HepG2 (cell line): ENCODE results near the gene ROBO2. TPM values are rescaled to one million over a fixed set of nuclear protein-coding genes. Genes with fewer than 3 reads are reported as not detected.

ENCODE experiments used
- ATAC-seq: fragments of 200-7000 bp; cut with Tn5 transposase; 3 replicates; pipeline ENCODE4 v1.9.1; 2020; ENCODE audit warnings: mild to moderate bottlenecking, moderate library complexity
- BruUV-seq: library from RNA; stranded (reverse); fragments of 400-500 nt; replicated peaks from 2 replicates; lab custom pipeline; 2021; lab: Mats Ljungman, UMichigan
- CTCF ChIA-PET: fragments of 300-600 bp; formaldehyde crosslinking; extraction: SDS; loops from one replicate; lab custom pipeline; 2021; ENCODE audit warnings: low total read pairs, inconsistent platforms, low intra/inter-chr PET ratio; lab: Yijun Ruan, JAX
- POLR2A ChIA-PET: fragments of 350-600 bp; sonication (Branson Sonifier 250); formaldehyde crosslinking; loops from one replicate; lab custom pipeline; 2020; ENCODE audit warnings: antibody characterized with exemption, inconsistent platforms; lab: Yijun Ruan, JAX
- DNase-seq: peaks from one replicate; pipeline ENCODE4 v3.0.0-alpha.2; 2015; ENCODE audit warnings: low spot score
- FAIRE-seq: peaks from 3 replicates; lab custom pipeline; 2011; peaks lifted over from hg19 to GRCh38; lab: Jason Lieb, UNC
- H2AFZ ChIP-seq: one replicate; pipeline ENCODE4 v1.6.1; 2011; ENCODE audit warnings: low read length, inconsistent platforms
- H3K27ac ChIP-seq: fragments of 300-600 bp; 3 replicates; pipeline ENCODE4 v1.8.0; 2011; ENCODE audit warnings: mixed run types, mild to moderate bottlenecking, mixed read lengths, low read length, inconsistent platforms; ENCODE audit not compliant: insufficient read depth; ENCODE audit errors: extremely low read length
- H3K27me3 ChIP-seq, 2 experiments: fragments of 200-600 bp in 1 of 2; 2 replicates in 1 of 2; 3 replicates in 1 of 2; pipeline versions ENCODE4 v1.6.0 to v1.8.0; 2011; ENCODE audit warnings: low read length in 2 of 2, mild to moderate bottlenecking in 2 of 2, moderate library complexity in 2 of 2, inconsistent platforms in 1 of 2; ENCODE audit not compliant: insufficient read depth in 2 of 2, control insufficient read depth in 1 of 2
- H3K36me3 ChIP-seq, 2 experiments: fragments of 200-600 bp in 1 of 2; replicated peaks in 1 of 2; 2 replicates in 1 of 2; 3 replicates in 1 of 2; pipeline versions ENCODE4 v1.5.1 to v1.8.0; 2011; ENCODE audit warnings: low read length in 2 of 2, inconsistent platforms in 1 of 2; ENCODE audit not compliant: insufficient read depth in 2 of 2, control insufficient read depth in 1 of 2
- H3K4me1 ChIP-seq: 2 replicates; pipeline ENCODE4 v1.5.1; 2012; ENCODE audit warnings: low read length, inconsistent platforms; ENCODE audit not compliant: insufficient read depth
- H3K4me2 ChIP-seq: 2 replicates; pipeline ENCODE4 v1.6.0; 2011; ENCODE audit warnings: low read depth, low read length, inconsistent platforms
- H3K4me3 ChIP-seq, 3 experiments: fragments of 200-600 bp in 1 of 3; sonication (generic), shearing (Covaris generic) in 1 of 3; replicated peaks in 1 of 3; 2 replicates each; pipeline ENCODE4 v1.5.1; 2011 to 2016; ENCODE audit warnings: low read length in 3 of 3, inconsistent platforms in 2 of 3, low read depth in 2 of 3, mild to moderate bottlenecking in 2 of 3, control low read depth in 1 of 3, mixed read lengths in 1 of 3; ENCODE audit not compliant: insufficient read depth in 1 of 3
- H3K79me2 ChIP-seq: one replicate; pipeline ENCODE4 v1.6.1; 2011; ENCODE audit warnings: low read length, inconsistent platforms; ENCODE audit not compliant: insufficient read depth
- H3K9ac ChIP-seq: 2 replicates; pipeline ENCODE4 v1.6.0; 2011; ENCODE audit warnings: mild to moderate bottlenecking, low read depth, low read length, inconsistent platforms; ENCODE audit not compliant: insufficient read depth
- H3K9me3 ChIP-seq: 2 replicates; pipeline ENCODE4 v1.5.1; 2012; ENCODE audit warnings: mild to moderate bottlenecking, low read length
- H4K20me1 ChIP-seq: 2 replicates; pipeline ENCODE4 v1.6.0; 2011; ENCODE audit warnings: inconsistent platforms, mild to moderate bottlenecking, low read length, moderate library complexity; ENCODE audit not compliant: insufficient read depth
- ARID2 ChIP-seq: sonication (generic); formaldehyde crosslinking; IDR thresholded peaks from 2 replicates; pipeline ENCODE4 v1.8.1; 2022; ENCODE audit warnings: mild to moderate bottlenecking, missing genetic modification reagents, borderline replicate concordance
- ARNT2 ChIP-seq: sonication (generic); formaldehyde crosslinking; IDR thresholded peaks from 2 replicates; pipeline ENCODE4 v1.8.0; 2022; ENCODE audit warnings: mild to moderate bottlenecking, low read depth, missing genetic modification reagents, moderate library complexity
- BRCA1 ChIP-seq: sonication (generic); formaldehyde crosslinking; IDR thresholded peaks from 2 replicates; pipeline ENCODE4 v1.4.0; 2020; ENCODE audit warnings: missing genetic modification reagents
- CENPX ChIP-seq: sonication (generic); formaldehyde crosslinking; IDR thresholded peaks from 2 replicates; pipeline ENCODE4 v1.9.0; 2021; ENCODE audit warnings: mild to moderate bottlenecking, missing genetic modification reagents, moderate library complexity
- E2F1 ChIP-seq: sonication (generic); formaldehyde crosslinking; IDR thresholded peaks from 2 replicates; pipeline ENCODE4 v1.5.0; 2020; ENCODE audit warnings: missing genetic modification reagents
- HDAC6 ChIP-seq: fragments of 200-600 bp; sonication (generic); IDR thresholded peaks from 2 replicates; pipeline ENCODE4 v1.7.0; 2017; ENCODE audit warnings: mild to moderate bottlenecking, antibody characterized with exemption, low read length, low read depth
- HIVEP1 ChIP-seq: sonication (generic); formaldehyde crosslinking; IDR thresholded peaks from 2 replicates; pipeline ENCODE4 v1.4.0; 2020; ENCODE audit warnings: mild to moderate bottlenecking, missing genetic modification reagents
- KDM3A ChIP-seq: IDR thresholded peaks from 2 replicates; pipeline ENCODE4 v1.6.1; 2018; ENCODE audit warnings: low read depth, missing compliant biosample characterization
- MAFF ChIP-seq: IDR thresholded peaks from 2 replicates; pipeline ENCODE4 v1.6.1; 2011; ENCODE audit warnings: low read depth, low read length, improper control_type of control experiment
- NFYB ChIP-seq: sonication (generic); formaldehyde crosslinking; IDR thresholded peaks from 2 replicates; pipeline ENCODE4 v1.4.0; 2020; ENCODE audit warnings: missing genetic modification reagents
- NR0B2 ChIP-seq: sonication (generic); formaldehyde crosslinking; IDR thresholded peaks from 2 replicates; pipeline ENCODE4 v1.4.0; 2020; ENCODE audit warnings: mild to moderate bottlenecking, missing genetic modification reagents
- STAT5B ChIP-seq: sonication (generic); formaldehyde crosslinking; IDR thresholded peaks from 2 replicates; pipeline ENCODE4 v1.4.0; 2020; ENCODE audit warnings: missing genetic modification reagents
- USF2 ChIP-seq, 2 experiments: sonication (generic) in 1 of 2; formaldehyde crosslinking in 1 of 2; IDR thresholded peaks; 2 replicates each; pipeline versions ENCODE4 v1.5.1 to v1.6.1; 2011 to 2020; ENCODE audit warnings: borderline replicate concordance in 1 of 2, low read depth in 1 of 2, low read length in 1 of 2, mild to moderate bottlenecking in 1 of 2, missing genetic modification reagents in 1 of 2, moderate library complexity in 1 of 2
- ZFX ChIP-seq: sonication (generic); formaldehyde crosslinking; IDR thresholded peaks from 2 replicates; pipeline ENCODE4 v1.4.0; 2020; ENCODE audit warnings: mild to moderate bottlenecking, low read depth, missing genetic modification reagents, moderate library complexity
- ZIK1 ChIP-seq: sonication (generic); formaldehyde crosslinking; IDR thresholded peaks from 2 replicates; pipeline ENCODE4 v1.5.0; 2020; ENCODE audit warnings: mild to moderate bottlenecking, low read depth, missing genetic modification reagents, borderline replicate concordance
- ZNF17 ChIP-seq: sonication (generic); formaldehyde crosslinking; IDR thresholded peaks from 2 replicates; pipeline ENCODE4 v1.5.0; 2020; ENCODE audit warnings: mild to moderate bottlenecking, missing genetic modification reagents
- WGBS: methylation state at CpG from one replicate; pipeline ENCODE4 v1.1.6; 2017; ENCODE audit warnings: low lambda C conversion rate; 5-methylcytosine and 5-hydroxymethylcytosine counted together
- in situ Hi-C: cut with HindIII; loops from 2 replicates; pipeline ENCODE4 v1.10.0; 2017; ENCODE audit warnings: low pct_unique_long_range_greater_than_20kb; ENCODE audit not compliant: extremely low pct_ligation_motif_present
- intact Hi-C: fragments of 100-400 bp; cut with micrococcal nuclease; formaldehyde crosslinking; loops from one replicate; pipeline ENCODE4 v1.10.0; 2022; ENCODE audit not compliant: unreplicated experiment
- polyA plus RNA-seq, 8 experiments: library from polyadenylated mRNA; depleted of rRNA in 3 of 8; stranded (reverse) in 7 of 8; unstranded in 1 of 8; fragments of >200 nt; fragmentation: Illumina TruSeq in 4 of 8; extraction: Trizol in 4 of 8; gene quantifications; 2 replicates each; pipeline versions ENCODE4 v1.2.1 to v1.2.3, GENCODE V29; 2011 to 2016; ENCODE audit warnings: low read depth in 4 of 8, missing spikeins in 1 of 8, mixed read lengths in 1 of 8; ENCODE audit not compliant: insufficient read depth in 1 of 8
- total RNA-seq, 5 experiments: library from RNA; depleted of rRNA; stranded (reverse); fragments of >200 nt; fragmentation: Illumina TruSeq; extraction: Trizol; gene quantifications; 2 replicates each; pipeline ENCODE4 v1.2.3, GENCODE V29; 2016; ENCODE audit warnings: low read depth in 1 of 5

ROBO2 gene
- total and polyA plus RNA-seq, 2 of the 13 experiments (the other 11 are each of a cell fraction or from before 2014, with no cell fraction given): not detected

GRCh38 chr3:77342027-77342426 is 302.1 kb downstream of the ROBO2 start:
- no peak for DNase-seq
- H3K27ac ChIP-seq: no peak overlapping the region
- H3K27me3 ChIP-seq: no peaks in the 10 kb centered on the region
- no peaks in the 10 kb centered on the region for H3K36me3 ChIP-seq
- no peaks in the 10 kb centered on the region for H3K9me3 ChIP-seq
- H3K9ac ChIP-seq: no peak overlapping the region
- no peaks in the 10 kb centered on the region for H3K4me1 ChIP-seq
- BruUV-seq: no TSS peak
- no peak overlapping the region for H3K4me3 ChIP-seq
- no peak for TF ChIP-seq HDAC6
- no peak for TF ChIP-seq ARID2 (CRISPR knock-in tag)
- TF ChIP-seq CENPX (CRISPR knock-in tag): no peak
- no peak for TF ChIP-seq STAT5B (CRISPR knock-in tag)
- TF ChIP-seq E2F1: no peak
- no peak for TF ChIP-seq USF2 (IDR thresholded peaks at IDR 0.05; ENCODE audit: low read depth, low read length)
- no peak for TF ChIP-seq USF2 (CRISPR knock-in tag; IDR thresholded peaks at IDR 0.05; ENCODE audit: borderline replicate concordance)
- TF ChIP-seq MAFF: no peak
- no peak for TF ChIP-seq ZFX (CRISPR knock-in tag)
- no peak for TF ChIP-seq BRCA1 (CRISPR knock-in tag)
- TF ChIP-seq ARNT2 (CRISPR knock-in tag): no peak
- TF ChIP-seq ZIK1 (CRISPR knock-in tag): no peak
- TF ChIP-seq HIVEP1 (CRISPR knock-in tag): no peak
- no peak for TF ChIP-seq NFYB (CRISPR knock-in tag)
- TF ChIP-seq NR0B2 (CRISPR knock-in tag): no peak
- TF ChIP-seq KDM3A: no peak
- no peak for TF ChIP-seq ZNF17
- TF ChIP-seq, all 625 proteins: peak for 0
- H3K79me2 ChIP-seq: no peaks in the 10 kb centered on the region
- ChIA-PET POLR2A (no interaction called here), CTCF (no interaction called here)
- no peak for FAIRE-seq
- in situ Hi-C loops: no loop called here
- H2AFZ ChIP-seq: no peak overlapping the region
- no peak overlapping the region for H3K4me2 ChIP-seq
- no peak for ATAC-seq
- H4K20me1 ChIP-seq: no peaks in the 10 kb centered on the region
- 56% methylated on average over 6 of the region's 6 CpGs for WGBS
- intact Hi-C loops: no loop called here
